Upper lobe of left lung (tissue), 4 donors: ENCODE measurements around the gene RGMB.

Source experiments
- CTCF ChIP-seq, 6 experiments: fragments of 450-650 bp in 4 of 6; fragments of 200-600 bp in 2 of 6; sonication (generic) in 2 of 6; IDR thresholded peaks; one replicate each; pipeline ENCODE4 v1.5.1; 2016 to 2019; ENCODE audit warnings: antibody characterized with exemption in 6 of 6
- POLR2A ChIP-seq, 4 donors: fragments of 450-650 bp; IDR thresholded peaks; one replicate each; pipeline ENCODE4 v1.5.1; 2016 to 2017; ENCODE audit warnings: antibody characterized with exemption in 4 of 4, mild to moderate bottlenecking in 2 of 4
- POLR2AphosphoS5 ChIP-seq, 2 donors: sonication (generic); formaldehyde crosslinking; IDR thresholded peaks; one replicate each; pipeline ENCODE4 v1.5.1; 2017; ENCODE audit warnings: antibody characterized with exemption in 2 of 2

GRCh38 chr5:98804066-98804465, 30.6 kb downstream of the RGMB start:
- TF ChIP-seq CTCF (IDR thresholded peaks at IDR 0.05): no peak
- TF ChIP-seq POLR2AphosphoS5 (IDR thresholded peaks at IDR 0.05): no peak
- TF ChIP-seq POLR2A (IDR thresholded peaks at IDR 0.05): no peak
